Endothelial cell of umbilical vein (primary cell): ENCODE measurements around the gene SWT1. TPM values are rescaled to one million over a fixed set of nuclear protein-coding genes. Genes with fewer than 3 reads are reported as not detected.

Source experiments
- BruUV-seq: library from RNA; stranded (reverse); fragments of 400-500 nt; replicated peaks from 2 replicates; lab custom pipeline; 2021; lab: Mats Ljungman, UMichigan
- CTCF ChIA-PET: fragments of 300-600, 350-600 bp; sonication (Branson Sonifier 250); formaldehyde crosslinking; loops from one replicate; lab custom pipeline; 2021; ENCODE audit warnings: antibody characterized with exemption, inconsistent platforms; lab: Charles Lee
- POLR2A ChIA-PET: fragments of 300-600, 350-600 bp; sonication (Branson Sonifier 250); formaldehyde crosslinking; loops from one replicate; lab custom pipeline; 2021; ENCODE audit warnings: antibody characterized with exemption, inconsistent platforms; lab: Charles Lee
- DNase-seq: peaks from one replicate; pipeline ENCODE4 v3.0.0-alpha.2; 2011; ENCODE audit warnings: low read depth, low spot score
- FAIRE-seq: peaks from 2 replicates; lab custom pipeline; 2011; peaks lifted over from hg19 to GRCh38; lab: Jason Lieb, UNC
- H2AFZ ChIP-seq: 2 replicates; pipeline ENCODE4 v1.6.0; 2012; ENCODE audit warnings: low read depth, low read length, control low read depth, inconsistent platforms
- H3K27ac ChIP-seq: 2 replicates; pipeline ENCODE4 v1.5.1; 2011; ENCODE audit warnings: low read depth, mild to moderate bottlenecking, control low read depth, low read length, moderate library complexity; ENCODE audit not compliant: insufficient read depth
- H3K27me3 ChIP-seq, 2 experiments: 2 replicates each; pipeline versions ENCODE4 v1.6.0 to v1.6.1; 2011; ENCODE audit warnings: low read length in 2 of 2, mixed read lengths in 1 of 2; ENCODE audit not compliant: control insufficient read depth in 2 of 2, insufficient read depth in 2 of 2
- H3K36me3 ChIP-seq, 2 experiments: 2 replicates in 1 of 2; 3 replicates in 1 of 2; pipeline ENCODE4 v1.5.1; 2011; ENCODE audit warnings: low read length in 2 of 2, mild to moderate bottlenecking in 1 of 2, moderate library complexity in 1 of 2; ENCODE audit not compliant: control insufficient read depth in 2 of 2, insufficient read depth in 2 of 2; ENCODE audit errors: extremely low read depth in 1 of 2
- H3K4me1 ChIP-seq: 3 replicates; pipeline ENCODE4 v1.5.1; 2011; ENCODE audit warnings: mild to moderate bottlenecking, low read length; ENCODE audit not compliant: control insufficient read depth, insufficient read depth; ENCODE audit errors: extremely low read depth
- H3K4me2 ChIP-seq: 2 replicates; pipeline ENCODE4 v1.6.1; 2011; ENCODE audit warnings: low read length, control low read depth, mixed read lengths; ENCODE audit not compliant: insufficient read depth
- H3K4me3 ChIP-seq, 3 experiments: fragments of 200-600 bp in 1 of 3; sonication (generic), shearing (Covaris generic) in 1 of 3; replicated peaks in 1 of 3; 2 replicates each; pipeline ENCODE4 v1.5.1; 2011 to 2016; ENCODE audit warnings: control low read depth in 3 of 3, low read length in 3 of 3, mild to moderate bottlenecking in 2 of 3, inconsistent platforms in 1 of 3, low read depth in 1 of 3, moderate library complexity in 1 of 3; ENCODE audit not compliant: insufficient read depth in 1 of 3
- H3K79me2 ChIP-seq: 2 replicates; pipeline ENCODE4 v1.6.0; 2012; ENCODE audit warnings: low read length, inconsistent platforms; ENCODE audit not compliant: control insufficient read depth, insufficient read depth
- H3K9ac ChIP-seq: replicated peaks from 2 replicates; pipeline ENCODE3; 2011; ENCODE audit warnings: low read length, control low read depth; ENCODE audit not compliant: insufficient read depth; ENCODE audit errors: extremely low read depth
- H3K9me1 ChIP-seq: replicated peaks from 3 replicates; pipeline ENCODE4 v1.6.0; 2011; ENCODE audit warnings: mild to moderate bottlenecking, low read length; ENCODE audit not compliant: control insufficient read depth, insufficient read depth; ENCODE audit errors: extremely low read depth
- H3K9me3 ChIP-seq: replicated peaks from 2 replicates; pipeline ENCODE4 v1.5.1; 2012; ENCODE audit warnings: low read length, inconsistent platforms; ENCODE audit not compliant: control insufficient read depth, insufficient read depth
- H4K20me1 ChIP-seq: replicated peaks from 2 replicates; pipeline ENCODE3; 2011; ENCODE audit warnings: mild to moderate bottlenecking, low read length; ENCODE audit not compliant: control insufficient read depth, insufficient read depth; ENCODE audit errors: extremely low read depth
- EZH2 ChIP-seq: IDR thresholded peaks from 2 replicates; pipeline ENCODE4 v1.6.1; 2012; ENCODE audit warnings: borderline replicate concordance, low read depth, mild to moderate bottlenecking, moderate library complexity, low read length, inconsistent platforms; ENCODE audit not compliant: severe bottlenecking
- FOS ChIP-seq: IDR thresholded peaks from 2 replicates; pipeline ENCODE4 v1.6.1; 2011; ENCODE audit warnings: mild to moderate bottlenecking, low read length, moderate library complexity, borderline replicate concordance; ENCODE audit not compliant: insufficient read depth
- GATA2 ChIP-seq: IDR thresholded peaks from 2 replicates; pipeline ENCODE4 v1.7.0; 2011; ENCODE audit warnings: low read depth, mild to moderate bottlenecking, moderate library complexity, mixed read lengths, low read length; ENCODE audit not compliant: insufficient read length, insufficient read depth
- JUN ChIP-seq: IDR thresholded peaks from 2 replicates; pipeline ENCODE4 v1.6.1; 2011; ENCODE audit warnings: borderline replicate concordance, low read depth; ENCODE audit not compliant: insufficient read length, insufficient read depth
- MYC ChIP-seq: IDR thresholded peaks from one replicate; pipeline ENCODE4 v1.6.1; 2011; ENCODE audit warnings: mild to moderate bottlenecking, low read depth, low read length
- POLR2A ChIP-seq: IDR thresholded peaks from 2 replicates; pipeline ENCODE4 v1.6.1; 2012; ENCODE audit warnings: low read depth, mild to moderate bottlenecking, control low read depth, low read length
- POLR2AphosphoS5 ChIP-seq: IDR thresholded peaks from 2 replicates; pipeline ENCODE4 v1.6.1; 2012; ENCODE audit warnings: low read depth, mild to moderate bottlenecking, control low read depth, low read length, moderate library complexity; ENCODE audit not compliant: insufficient read depth
- dilution Hi-C: fragments of 300-500 bp; cut with MboI; formaldehyde crosslinking; loops from one replicate; pipeline ENCODE4 v1.15.0; 2019; ENCODE audit warnings: low sequenced_read_pairs; ENCODE audit not compliant: extremely low pct_ligation_motif_present
- intact Hi-C: fragments of 100-400 bp; cut with micrococcal nuclease; formaldehyde crosslinking; loops from one replicate; pipeline ENCODE4 v1.10.0; 2022
- polyA plus RNA-seq, 4 experiments: library from polyadenylated mRNA; depleted of rRNA in 3 of 4; stranded (reverse) in 3 of 4; unstranded in 1 of 4; fragments of >200 nt; gene quantifications; 2 replicates each; pipeline versions ENCODE4 v1.2.1 to v1.2.3, GENCODE V29; 2011 to 2012; ENCODE audit warnings: missing spikeins in 1 of 4
- total RNA-seq: library from RNA; stranded (reverse); gene quantifications from 2 replicates; pipeline ENCODE4 v1.2.3, GENCODE V29; 2021
- TF ChIP-seq, protein P1 (sequence below), 2 donors: IDR thresholded peaks; 1 replicate in 1 of 2; 2 replicates in 1 of 2; pipeline ENCODE4 v1.5.1; 2011; ENCODE audit warnings: low read length in 2 of 2, mild to moderate bottlenecking in 2 of 2, moderate library complexity in 2 of 2, control low read depth in 1 of 2, inconsistent platforms in 1 of 2, low read depth in 1 of 2; ENCODE audit not compliant: insufficient read depth in 1 of 2; ENCODE audit errors: extremely low read depth in 1 of 2
- TF ChIP-seq, protein P2 (sequence below): IDR thresholded peaks from 2 replicates; pipeline ENCODE4 v1.6.1; 2011; ENCODE audit not compliant: insufficient read depth, insufficient read length

The SWT1 gene
- total and polyA plus RNA-seq, 2 donors (not counting 3 experiments of a cell fraction or from before 2014, with no cell fraction given): 1.0 to 4.3 TPM

DNA sequence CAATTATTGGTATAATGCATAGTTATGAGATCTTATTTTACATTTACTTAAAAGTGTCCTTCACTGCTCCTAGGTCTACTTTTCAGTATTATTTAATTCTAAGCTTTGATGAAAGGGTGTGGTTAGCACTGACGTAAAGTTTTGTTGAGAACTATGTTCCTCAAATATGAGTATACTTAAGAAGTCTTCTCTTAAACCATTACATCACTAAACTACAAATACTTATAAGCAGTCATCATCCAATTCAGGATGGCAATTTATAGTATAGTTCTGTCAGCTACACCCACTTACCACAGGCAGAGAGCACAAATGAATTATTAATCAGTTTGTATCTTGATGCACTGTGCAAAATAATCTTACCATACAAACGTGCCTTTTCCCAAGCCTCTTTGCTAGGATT lies 27.3 kb upstream of the SWT1 start:
- no peak overlapping the region for H3K9ac ChIP-seq

DNA sequence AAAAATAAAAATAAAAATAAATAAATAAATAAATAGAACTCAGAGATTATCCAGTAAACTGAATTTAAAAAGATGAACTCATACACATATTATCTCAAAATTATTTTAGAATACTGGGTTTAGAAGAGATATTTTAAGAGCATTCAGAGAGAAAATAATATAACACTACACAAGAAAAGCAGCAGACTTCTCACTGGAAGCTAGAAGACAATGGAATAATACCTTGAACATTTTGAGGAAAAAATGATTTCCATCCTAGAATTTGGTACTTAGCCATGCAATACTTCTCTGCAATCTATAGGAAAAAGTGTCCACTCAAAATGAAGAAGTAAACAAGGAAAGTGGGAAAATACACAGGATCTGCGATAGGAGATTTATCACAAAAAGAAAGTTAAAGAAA lies 24.4 kb upstream of the SWT1 start:
- Histone ChIP-seq H3K27ac (no peak overlapping the region), H3K36me3 (no peaks in the 10 kb centered on the region), H3K9me3 (peaks cover 3% of the 10 kb centered on the region), H3K9me1 (no peaks in the 10 kb centered on the region), H3K4me2 (no peak overlapping the region), H3K9ac (no peak overlapping the region), H3K27me3 (no peaks in the 10 kb centered on the region), H2AFZ (no peak overlapping the region), H3K79me2 (no peaks in the 10 kb centered on the region), H3K4me1 (no peaks in the 10 kb centered on the region), H4K20me1 (no peaks in the 10 kb centered on the region), H3K4me3 (no peak overlapping the region)
- no peak for DNase-seq
- intact Hi-C loops: no loop called here
- CTCF ChIA-PET: interaction anchor here (3.1 kb wide), 1 partner anchor 38 kb away, joined by 8 read pairs; no protein-coding TSS in a partner anchor
- TF ChIP-seq, protein P1, sequence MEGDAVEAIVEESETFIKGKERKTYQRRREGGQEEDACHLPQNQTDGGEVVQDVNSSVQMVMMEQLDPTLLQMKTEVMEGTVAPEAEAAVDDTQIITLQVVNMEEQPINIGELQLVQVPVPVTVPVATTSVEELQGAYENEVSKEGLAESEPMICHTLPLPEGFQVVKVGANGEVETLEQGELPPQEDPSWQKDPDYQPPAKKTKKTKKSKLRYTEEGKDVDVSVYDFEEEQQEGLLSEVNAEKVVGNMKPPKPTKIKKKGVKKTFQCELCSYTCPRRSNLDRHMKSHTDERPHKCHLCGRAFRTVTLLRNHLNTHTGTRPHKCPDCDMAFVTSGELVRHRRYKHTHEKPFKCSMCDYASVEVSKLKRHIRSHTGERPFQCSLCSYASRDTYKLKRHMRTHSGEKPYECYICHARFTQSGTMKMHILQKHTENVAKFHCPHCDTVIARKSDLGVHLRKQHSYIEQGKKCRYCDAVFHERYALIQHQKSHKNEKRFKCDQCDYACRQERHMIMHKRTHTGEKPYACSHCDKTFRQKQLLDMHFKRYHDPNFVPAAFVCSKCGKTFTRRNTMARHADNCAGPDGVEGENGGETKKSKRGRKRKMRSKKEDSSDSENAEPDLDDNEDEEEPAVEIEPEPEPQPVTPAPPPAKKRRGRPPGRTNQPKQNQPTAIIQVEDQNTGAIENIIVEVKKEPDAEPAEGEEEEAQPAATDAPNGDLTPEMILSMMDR (IDR thresholded peaks at IDR 0.05; ENCODE audit: extremely low read depth in 1 of 2, insufficient read depth in 1 of 2, low read depth in 1 of 2, low read length in 2 of 2): no peak
- TF ChIP-seq, protein P2, sequence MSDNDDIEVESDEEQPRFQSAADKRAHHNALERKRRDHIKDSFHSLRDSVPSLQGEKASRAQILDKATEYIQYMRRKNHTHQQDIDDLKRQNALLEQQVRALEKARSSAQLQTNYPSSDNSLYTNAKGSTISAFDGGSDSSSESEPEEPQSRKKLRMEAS: no peak
- TF ChIP-seq EZH2: no peak
- no peak for TF ChIP-seq MYC
- TF ChIP-seq POLR2A: no peak
- TF ChIP-seq GATA2: no peak
- TF ChIP-seq JUN: no peak
- TF ChIP-seq POLR2AphosphoS5: no peak
- TF ChIP-seq FOS: no peak
- BruUV-seq: no TSS peak
- no peak for FAIRE-seq
- POLR2A ChIA-PET: no interaction called here
- dilution Hi-C loops: no loop called here

More for the DNA sequence above, 27.3 kb upstream of the SWT1 start:
- no peaks in the 10 kb centered on the region for H3K27me3 ChIP-seq
- TF ChIP-seq FOS (no peak), POLR2A (no peak), JUN (no peak)
- TF ChIP-seq, protein P1 (IDR thresholded peaks at IDR 0.05; ENCODE audit: extremely low read depth in 1 of 2, insufficient read depth in 1 of 2, low read depth in 1 of 2, low read length in 2 of 2): no peak
- intact Hi-C loops (no loop called here), dilution Hi-C loops (no loop called here)
- FAIRE-seq (no peak), DNase-seq (no peak)
- BruUV-seq: no TSS peak
- H3K79me2 ChIP-seq: no peaks in the 10 kb centered on the region
- no peak overlapping the region for H3K27ac ChIP-seq
- ChIA-PET CTCF (interaction anchor here (2.1 kb wide), 1 partner anchor 40 kb away, joined by 7 read pairs; no protein-coding TSS in a partner anchor), POLR2A (no interaction called here)
- peaks cover 3% of the 10 kb centered on the region for H3K9me3 ChIP-seq
- no peak overlapping the region for H2AFZ ChIP-seq
- H3K9me1 ChIP-seq: no peaks in the 10 kb centered on the region
- H4K20me1 ChIP-seq: no peaks in the 10 kb centered on the region
- no peaks in the 10 kb centered on the region for H3K36me3 ChIP-seq
- no peak overlapping the region for H3K4me2 ChIP-seq
- no peaks in the 10 kb centered on the region for H3K4me1 ChIP-seq
- H3K4me3 ChIP-seq: no peak overlapping the region
